ENCODE data around the gene CPLANE1.

Gene CPLANE1

DNA sequence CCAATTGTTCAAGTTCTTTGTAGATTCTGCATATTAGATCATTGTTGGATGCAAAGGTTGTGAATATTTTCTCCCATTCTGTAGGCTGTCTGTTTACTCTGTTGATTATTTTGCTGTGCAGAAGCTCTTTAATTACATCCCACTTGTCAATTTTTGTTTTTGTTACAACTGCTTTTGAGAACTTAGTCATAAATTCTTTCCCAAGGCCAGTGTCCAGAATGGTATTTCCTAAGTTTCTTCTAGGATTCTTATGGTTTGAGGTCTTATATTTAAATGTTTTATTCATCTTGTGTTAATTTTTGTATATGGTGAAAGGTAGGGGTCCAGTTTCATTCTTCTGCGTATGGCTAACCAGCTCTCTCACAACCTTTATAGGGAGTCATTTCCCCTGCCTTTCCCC lies 116.5 kb downstream of the CPLANE1 start:
- ATAC-seq, result no peak
- TF ChIP-seq ZC3H10 (CRISPR knock-in tag; IDR thresholded peaks at IDR 0.05), result no peak

DNA sequence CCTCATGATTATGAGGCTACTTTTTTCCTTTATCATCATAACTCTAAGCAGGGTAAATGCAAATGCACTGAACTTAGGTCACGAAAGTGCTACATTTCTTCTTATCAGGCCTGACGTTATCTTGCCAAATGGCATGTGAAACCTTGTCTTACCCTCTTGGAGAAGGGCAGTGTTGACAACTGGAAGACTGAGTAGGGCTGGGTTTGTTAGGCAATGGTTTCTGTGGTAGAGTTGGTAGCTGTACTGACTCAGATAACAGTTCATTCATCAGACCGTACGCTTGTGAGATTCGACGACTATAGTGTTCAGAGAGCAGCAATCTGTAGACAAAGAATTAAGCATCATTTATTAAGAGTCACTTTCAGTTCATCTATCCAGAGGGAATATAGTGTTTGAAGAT lies 127.7 kb downstream of the CPLANE1 start:
- no peak for ATAC-seq
- no peak for TF ChIP-seq GLIS3 (CRISPR knock-in tag; IDR thresholded peaks at IDR 0.05)
- no peak for TF ChIP-seq CSDC2 (CRISPR knock-in tag; IDR thresholded peaks at IDR 0.05)
- no peak for TF ChIP-seq ZNF565 (CRISPR knock-in tag; conservative IDR thresholded peaks at IDR 0.05; ENCODE audit: low read depth)
- no peak for TF ChIP-seq ZNF8 (CRISPR knock-in tag; IDR thresholded peaks at IDR 0.05)
- TF ChIP-seq, protein P1, sequence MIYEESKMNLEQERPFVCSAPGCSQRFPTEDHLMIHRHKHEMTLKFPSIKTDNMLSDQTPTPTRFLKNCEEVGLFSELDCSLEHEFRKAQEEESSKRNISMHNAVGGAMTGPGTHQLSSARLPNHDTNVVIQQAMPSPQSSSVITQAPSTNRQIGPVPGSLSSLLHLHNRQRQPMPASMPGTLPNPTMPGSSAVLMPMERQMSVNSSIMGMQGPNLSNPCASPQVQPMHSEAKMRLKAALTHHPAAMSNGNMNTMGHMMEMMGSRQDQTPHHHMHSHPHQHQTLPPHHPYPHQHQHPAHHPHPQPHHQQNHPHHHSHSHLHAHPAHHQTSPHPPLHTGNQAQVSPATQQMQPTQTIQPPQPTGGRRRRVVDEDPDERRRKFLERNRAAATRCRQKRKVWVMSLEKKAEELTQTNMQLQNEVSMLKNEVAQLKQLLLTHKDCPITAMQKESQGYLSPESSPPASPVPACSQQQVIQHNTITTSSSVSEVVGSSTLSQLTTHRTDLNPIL (CRISPR knock-in tag; IDR thresholded peaks at IDR 0.05; ENCODE audit: low read depth), result no peak

DNA sequence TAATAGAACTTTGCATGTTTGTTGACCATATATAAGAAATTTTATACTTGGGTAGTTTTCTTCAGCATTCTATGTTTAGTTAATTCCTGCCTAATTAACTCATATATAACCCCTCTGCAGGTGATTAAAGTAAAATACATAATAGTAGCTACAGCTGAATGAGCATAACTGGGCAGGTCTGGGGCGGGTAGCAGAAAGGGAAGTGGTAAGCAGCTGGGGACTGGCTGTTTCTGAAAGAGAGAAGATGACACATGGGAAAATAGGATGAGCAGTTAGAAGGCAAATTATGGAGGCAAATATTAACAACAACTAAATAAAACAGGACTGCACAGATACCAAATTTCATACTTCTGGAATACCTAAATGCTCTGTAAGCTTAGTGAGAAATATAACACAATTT lies 128.1 kb downstream of the CPLANE1 start:
- ATAC-seq, result no peak
- TF ChIP-seq, protein P1 (CRISPR knock-in tag; IDR thresholded peaks at IDR 0.05; ENCODE audit: low read depth), result no peak
- TF ChIP-seq TCF4 (CRISPR knock-in tag; IDR thresholded peaks at IDR 0.05; ENCODE audit: borderline replicate concordance) (no peak), ZFP30 (CRISPR knock-in tag; IDR thresholded peaks at IDR 0.05) (no peak), ESRRG (CRISPR knock-in tag; IDR thresholded peaks at IDR 0.05) (no peak), CSDC2 (CRISPR knock-in tag; IDR thresholded peaks at IDR 0.05) (no peak), ARNTL (CRISPR knock-in tag; IDR thresholded peaks at IDR 0.05; ENCODE audit: borderline replicate concordance, low read depth) (no peak), ISL1 (CRISPR knock-in tag; IDR thresholded peaks at IDR 0.05) (no peak), ZC3H10 (CRISPR knock-in tag; IDR thresholded peaks at IDR 0.05) (no peak), RARB (CRISPR knock-in tag; IDR thresholded peaks at IDR 0.05) (no peak), ZNF8 (CRISPR knock-in tag; IDR thresholded peaks at IDR 0.05) (no peak), BACH2 (CRISPR knock-in tag; IDR thresholded peaks at IDR 0.05; ENCODE audit: borderline replicate concordance) (no peak), TOX (CRISPR knock-in tag; IDR thresholded peaks at IDR 0.05; ENCODE audit: borderline replicate concordance) (no peak), GLIS3 (CRISPR knock-in tag; IDR thresholded peaks at IDR 0.05) (no peak), ZNF565 (CRISPR knock-in tag; conservative IDR thresholded peaks at IDR 0.05; ENCODE audit: low read depth) (no peak), SNAI2 (CRISPR knock-in tag; IDR thresholded peaks at IDR 0.05) (no peak)
- TF ChIP-seq, protein P2, sequence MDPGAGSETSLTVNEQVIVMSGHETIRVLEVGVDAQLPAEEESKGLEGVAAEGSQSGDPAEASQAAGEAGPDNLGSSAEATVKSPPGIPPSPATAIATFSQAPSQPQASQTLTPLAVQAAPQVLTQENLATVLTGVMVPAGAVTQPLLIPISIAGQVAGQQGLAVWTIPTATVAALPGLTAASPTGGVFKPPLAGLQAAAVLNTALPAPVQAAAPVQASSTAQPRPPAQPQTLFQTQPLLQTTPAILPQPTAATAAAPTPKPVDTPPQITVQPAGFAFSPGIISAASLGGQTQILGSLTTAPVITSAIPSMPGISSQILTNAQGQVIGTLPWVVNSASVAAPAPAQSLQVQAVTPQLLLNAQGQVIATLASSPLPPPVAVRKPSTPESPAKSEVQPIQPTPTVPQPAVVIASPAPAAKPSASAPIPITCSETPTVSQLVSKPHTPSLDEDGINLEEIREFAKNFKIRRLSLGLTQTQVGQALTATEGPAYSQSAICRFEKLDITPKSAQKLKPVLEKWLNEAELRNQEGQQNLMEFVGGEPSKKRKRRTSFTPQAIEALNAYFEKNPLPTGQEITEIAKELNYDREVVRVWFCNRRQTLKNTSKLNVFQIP (CRISPR knock-in tag; IDR thresholded peaks at IDR 0.05; ENCODE audit: borderline replicate concordance, low read depth), result no peak
- TF ChIP-seq, protein P3, sequence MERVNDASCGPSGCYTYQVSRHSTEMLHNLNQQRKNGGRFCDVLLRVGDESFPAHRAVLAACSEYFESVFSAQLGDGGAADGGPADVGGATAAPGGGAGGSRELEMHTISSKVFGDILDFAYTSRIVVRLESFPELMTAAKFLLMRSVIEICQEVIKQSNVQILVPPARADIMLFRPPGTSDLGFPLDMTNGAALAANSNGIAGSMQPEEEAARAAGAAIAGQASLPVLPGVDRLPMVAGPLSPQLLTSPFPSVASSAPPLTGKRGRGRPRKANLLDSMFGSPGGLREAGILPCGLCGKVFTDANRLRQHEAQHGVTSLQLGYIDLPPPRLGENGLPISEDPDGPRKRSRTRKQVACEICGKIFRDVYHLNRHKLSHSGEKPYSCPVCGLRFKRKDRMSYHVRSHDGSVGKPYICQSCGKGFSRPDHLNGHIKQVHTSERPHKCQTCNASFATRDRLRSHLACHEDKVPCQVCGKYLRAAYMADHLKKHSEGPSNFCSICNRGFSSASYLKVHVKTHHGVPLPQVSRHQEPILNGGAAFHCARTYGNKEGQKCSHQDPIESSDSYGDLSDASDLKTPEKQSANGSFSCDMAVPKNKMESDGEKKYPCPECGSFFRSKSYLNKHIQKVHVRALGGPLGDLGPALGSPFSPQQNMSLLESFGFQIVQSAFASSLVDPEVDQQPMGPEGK (CRISPR knock-in tag; IDR thresholded peaks at IDR 0.05; ENCODE audit: borderline replicate concordance), result no peak
- TF ChIP-seq, protein P4, sequence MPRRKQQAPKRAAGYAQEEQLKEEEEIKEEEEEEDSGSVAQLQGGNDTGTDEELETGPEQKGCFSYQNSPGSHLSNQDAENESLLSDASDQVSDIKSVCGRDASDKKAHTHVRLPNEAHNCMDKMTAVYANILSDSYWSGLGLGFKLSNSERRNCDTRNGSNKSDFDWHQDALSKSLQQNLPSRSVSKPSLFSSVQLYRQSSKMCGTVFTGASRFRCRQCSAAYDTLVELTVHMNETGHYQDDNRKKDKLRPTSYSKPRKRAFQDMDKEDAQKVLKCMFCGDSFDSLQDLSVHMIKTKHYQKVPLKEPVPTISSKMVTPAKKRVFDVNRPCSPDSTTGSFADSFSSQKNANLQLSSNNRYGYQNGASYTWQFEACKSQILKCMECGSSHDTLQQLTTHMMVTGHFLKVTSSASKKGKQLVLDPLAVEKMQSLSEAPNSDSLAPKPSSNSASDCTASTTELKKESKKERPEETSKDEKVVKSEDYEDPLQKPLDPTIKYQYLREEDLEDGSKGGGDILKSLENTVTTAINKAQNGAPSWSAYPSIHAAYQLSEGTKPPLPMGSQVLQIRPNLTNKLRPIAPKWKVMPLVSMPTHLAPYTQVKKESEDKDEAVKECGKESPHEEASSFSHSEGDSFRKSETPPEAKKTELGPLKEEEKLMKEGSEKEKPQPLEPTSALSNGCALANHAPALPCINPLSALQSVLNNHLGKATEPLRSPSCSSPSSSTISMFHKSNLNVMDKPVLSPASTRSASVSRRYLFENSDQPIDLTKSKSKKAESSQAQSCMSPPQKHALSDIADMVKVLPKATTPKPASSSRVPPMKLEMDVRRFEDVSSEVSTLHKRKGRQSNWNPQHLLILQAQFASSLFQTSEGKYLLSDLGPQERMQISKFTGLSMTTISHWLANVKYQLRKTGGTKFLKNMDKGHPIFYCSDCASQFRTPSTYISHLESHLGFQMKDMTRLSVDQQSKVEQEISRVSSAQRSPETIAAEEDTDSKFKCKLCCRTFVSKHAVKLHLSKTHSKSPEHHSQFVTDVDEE (CRISPR knock-in tag; IDR thresholded peaks at IDR 0.05), result no peak
- TF ChIP-seq, protein P5, sequence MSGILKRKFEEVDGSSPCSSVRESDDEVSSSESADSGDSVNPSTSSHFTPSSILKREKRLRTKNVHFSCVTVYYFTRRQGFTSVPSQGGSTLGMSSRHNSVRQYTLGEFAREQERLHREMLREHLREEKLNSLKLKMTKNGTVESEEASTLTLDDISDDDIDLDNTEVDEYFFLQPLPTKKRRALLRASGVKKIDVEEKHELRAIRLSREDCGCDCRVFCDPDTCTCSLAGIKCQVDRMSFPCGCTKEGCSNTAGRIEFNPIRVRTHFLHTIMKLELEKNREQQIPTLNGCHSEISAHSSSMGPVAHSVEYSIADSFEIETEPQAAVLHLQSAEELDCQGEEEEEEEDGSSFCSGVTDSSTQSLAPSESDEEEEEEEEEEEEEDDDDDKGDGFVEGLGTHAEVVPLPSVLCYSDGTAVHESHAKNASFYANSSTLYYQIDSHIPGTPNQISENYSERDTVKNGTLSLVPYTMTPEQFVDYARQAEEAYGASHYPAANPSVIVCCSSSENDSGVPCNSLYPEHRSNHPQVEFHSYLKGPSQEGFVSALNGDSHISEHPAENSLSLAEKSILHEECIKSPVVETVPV (CRISPR knock-in tag; IDR thresholded peaks at IDR 0.05), result no peak

All from SK-N-SH treated with all-trans-retinoic acid at 6 μM for 48 hours (cell line).